Measurements from ENCODE around the gene SEC14L1. TPM values are rescaled to one million over a fixed set of nuclear protein-coding genes. Genes with fewer than 3 reads are reported as not detected.
A peak's percentile ranks its signal among the peaks of the same experiment; 100 is the strongest.

SEC14L1 gene
- total RNA-seq, 2 experiments from 2014 or later = 44.2 to 67.0 TPM

GRCh38 chr17:77211681-77212080 is 70.9 kb downstream of the SEC14L1 start:
- ChIA-PET CTCF (interaction anchor here (0.7 kb wide), 2 partner anchors 29 to 40 kb away, joined by 3 read pairs; no protein-coding TSS in a partner anchor), POLR2A (no interaction called here)
- H3K4me3 Mint-ChIP-seq = no peak overlapping the region
- no peaks in the 10 kb centered on the region for H3K9me3 Mint-ChIP-seq (ENCODE audit: low read depth)
- H3K36me3 Mint-ChIP-seq (ENCODE audit: low read depth) = peaks cover 36% of the 10 kb centered on the region
- intact Hi-C loops (cut with DNase I, micrococcal nuclease) = no loop called here
- DNase-seq = no peak
- no peak for ATAC-seq
- H3K27ac Mint-ChIP-seq = no peak overlapping the region
- H3K4me1 Mint-ChIP-seq = no peaks in the 10 kb centered on the region
- H3K27me3 Mint-ChIP-seq = no peaks in the 10 kb centered on the region

GRCh38 chr17:77212081-77212832 is 71.5 kb downstream of the SEC14L1 start:
- H3K27me3 Mint-ChIP-seq = no peaks in the 10 kb centered on the region
- H3K9me3 Mint-ChIP-seq (ENCODE audit: low read depth) = no peaks in the 10 kb centered on the region
- DNase-seq (no peak), ATAC-seq (no peak)
- ChIA-PET CTCF (interaction anchor here (0.7 kb wide), 1 partner anchor 41 kb away, joined by 3 read pairs; no protein-coding TSS in a partner anchor), POLR2A (no interaction called here)
- intact Hi-C loops (cut with DNase I, micrococcal nuclease) = no loop called here
- no peaks in the 10 kb centered on the region for H3K4me1 Mint-ChIP-seq
- H3K4me3 Mint-ChIP-seq = no peak overlapping the region
- H3K36me3 Mint-ChIP-seq (ENCODE audit: low read depth) = peaks cover 34% of the 10 kb centered on the region
- H3K27ac Mint-ChIP-seq = no peak overlapping the region

GRCh38 chr17:77212833-77213777 is 72.3 kb downstream of the SEC14L1 start:
- ChIA-PET POLR2A (no interaction called here), CTCF (no interaction called here)
- no peaks in the 10 kb centered on the region for H3K4me1 Mint-ChIP-seq
- intact Hi-C loops (cut with DNase I, micrococcal nuclease) = no loop called here
- H3K27ac Mint-ChIP-seq = no peak overlapping the region
- H3K27me3 Mint-ChIP-seq = no peaks in the 10 kb centered on the region
- DNase-seq = no peak
- H3K4me3 Mint-ChIP-seq = no peak overlapping the region
- peaks cover 34% of the 10 kb centered on the region for H3K36me3 Mint-ChIP-seq (ENCODE audit: low read depth)
- ATAC-seq = no peak
- H3K9me3 Mint-ChIP-seq (ENCODE audit: low read depth) = no peaks in the 10 kb centered on the region

DNA sequence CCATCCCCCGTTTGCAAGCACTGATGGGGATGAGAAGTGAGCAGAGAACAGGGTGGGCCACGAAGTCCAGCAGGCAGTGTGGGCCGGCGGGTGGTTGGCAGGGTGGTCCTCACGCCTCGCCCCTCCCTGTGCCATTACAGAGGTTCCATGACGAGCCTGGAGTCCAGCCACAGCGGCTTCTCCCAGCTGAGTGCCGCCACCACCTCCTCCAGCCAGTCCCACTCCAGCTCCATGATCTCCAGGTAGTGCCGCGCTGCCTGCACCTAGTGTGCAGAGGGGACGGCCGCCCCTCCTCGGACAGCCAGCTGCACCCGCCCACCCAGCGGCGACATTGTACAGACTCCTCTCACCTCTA is 73.0 kb downstream of the SEC14L1 start:
- Mint-ChIP-seq H3K4me3 (no peak overlapping the region), H3K36me3 (ENCODE audit: low read depth) (peaks cover 30% of the 10 kb centered on the region), H3K27ac (no peak overlapping the region), H3K4me1 (no peaks in the 10 kb centered on the region), H3K9me3 (ENCODE audit: low read depth) (no peaks in the 10 kb centered on the region), H3K27me3 (no peaks in the 10 kb centered on the region)
- ATAC-seq (no peak), DNase-seq (no peak)
- CTCF ChIA-PET = interaction anchor here (1.0 to 1.1 kb wide), 2 partner anchors 34 to 805 kb away, joined by 3 read pairs; no protein-coding TSS in a partner anchor
- POLR2A ChIA-PET = no interaction called here
- intact Hi-C loops (cut with DNase I, micrococcal nuclease) = no loop called here

GRCh38 chr17:77214328-77214727 is 73.6 kb downstream of the SEC14L1 start:
- ChIA-PET CTCF (interaction anchor here (1.0 to 1.1 kb wide), 2 partner anchors 35 to 806 kb away, joined by 3 read pairs; no protein-coding TSS in a partner anchor), POLR2A (no interaction called here)
- no peak overlapping the region for H3K27ac Mint-ChIP-seq
- no peak overlapping the region for H3K4me3 Mint-ChIP-seq
- H3K27me3 Mint-ChIP-seq = no peaks in the 10 kb centered on the region
- H3K36me3 Mint-ChIP-seq (ENCODE audit: low read depth) = peaks cover 28% of the 10 kb centered on the region
- DNase-seq (no peak), ATAC-seq (no peak)
- H3K9me3 Mint-ChIP-seq (ENCODE audit: low read depth) = no peaks in the 10 kb centered on the region
- intact Hi-C loops (cut with DNase I, micrococcal nuclease) = no loop called here
- H3K4me1 Mint-ChIP-seq = no peaks in the 10 kb centered on the region

- H3K4me3 Mint-ChIP-seq = no peak overlapping the region
- ATAC-seq (no peak), DNase-seq (peak; percentile 39)
- POLR2A ChIA-PET = no interaction called here
- no peaks in the 10 kb centered on the region for H3K9me3 Mint-ChIP-seq (ENCODE audit: low read depth)
- peaks cover 25% of the 10 kb centered on the region for H3K36me3 Mint-ChIP-seq (ENCODE audit: low read depth)
- intact Hi-C loops (cut with DNase I, micrococcal nuclease) = no loop called here
- CTCF ChIA-PET = interaction anchor here (0.8 to 1.1 kb wide), 3 partner anchors 35 to 806 kb away, joined by 3 read pairs; no protein-coding TSS in a partner anchor
- no peaks in the 10 kb centered on the region for H3K27me3 Mint-ChIP-seq
- H3K27ac Mint-ChIP-seq = no peak overlapping the region
- no peaks in the 10 kb centered on the region for H3K4me1 Mint-ChIP-seq
These were observed 74.0 kb downstream of the SEC14L1 start for GRCh38 chr17:77214743-77215142.

DNA sequence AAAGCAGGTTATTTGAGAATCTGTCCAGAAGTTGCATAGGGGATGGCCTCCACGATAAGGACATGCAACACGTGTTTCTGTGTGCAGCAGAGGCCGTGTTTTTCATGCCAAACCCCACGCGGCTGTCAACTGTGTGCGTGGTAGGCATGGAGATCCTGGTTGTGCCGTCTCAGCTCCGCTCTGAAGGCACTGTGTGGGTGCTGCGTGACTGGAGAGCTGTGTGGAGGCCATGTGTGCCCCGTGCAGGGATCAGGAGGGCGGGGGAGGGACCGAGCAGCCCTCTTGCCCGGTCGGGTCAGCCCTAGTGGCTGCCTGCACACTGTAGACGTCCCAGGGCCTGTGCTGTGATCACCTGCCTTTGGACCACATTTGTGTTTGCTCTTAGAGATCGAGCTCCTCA is 74.5 kb downstream of the SEC14L1 start:
- no peak for DNase-seq
- H3K27me3 Mint-ChIP-seq = no peaks in the 10 kb centered on the region
- ChIA-PET CTCF (interaction anchor here (0.8 kb wide), 1 partner anchor 130 kb away, joined by 3 read pairs; no protein-coding TSS in a partner anchor), POLR2A (no interaction called here)
- ATAC-seq = no peak
- H3K4me3 Mint-ChIP-seq = no peak overlapping the region
- H3K27ac Mint-ChIP-seq = no peak overlapping the region
- no peaks in the 10 kb centered on the region for H3K9me3 Mint-ChIP-seq (ENCODE audit: low read depth)
- no peaks in the 10 kb centered on the region for H3K4me1 Mint-ChIP-seq
- peaks cover 22% of the 10 kb centered on the region for H3K36me3 Mint-ChIP-seq (ENCODE audit: low read depth)
- intact Hi-C loops (cut with DNase I, micrococcal nuclease) = no loop called here

DNA sequence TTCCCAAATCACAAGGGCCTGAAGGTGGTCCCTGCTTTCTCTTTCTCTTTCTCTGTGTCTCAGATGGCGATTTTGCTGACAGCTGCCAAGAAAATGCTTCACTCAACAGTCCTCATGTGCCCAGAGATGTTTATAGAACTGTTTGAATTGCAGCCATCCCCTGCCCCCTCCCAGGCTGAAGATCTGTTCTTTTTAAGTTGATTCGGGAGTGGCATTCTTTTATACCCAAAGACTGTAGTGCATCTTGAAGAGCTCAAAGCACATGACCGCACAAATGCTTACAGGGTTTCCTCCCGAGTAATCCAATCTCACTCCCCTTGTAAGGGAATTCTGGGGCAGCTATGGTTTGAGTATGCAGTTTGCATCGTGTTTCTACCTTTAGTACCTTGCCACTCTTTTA is 75.7 kb downstream of the SEC14L1 start:
- Mint-ChIP-seq H3K27ac (no peak overlapping the region), H3K4me1 (no peaks in the 10 kb centered on the region), H3K4me3 (no peak overlapping the region), H3K9me3 (ENCODE audit: low read depth) (no peaks in the 10 kb centered on the region), H3K36me3 (ENCODE audit: low read depth) (peaks cover 13% of the 10 kb centered on the region), H3K27me3 (no peaks in the 10 kb centered on the region)
- intact Hi-C loops (cut with DNase I, micrococcal nuclease) = no loop called here
- POLR2A ChIA-PET = no interaction called here
- CTCF ChIA-PET = interaction anchor here (0.9 kb wide), 1 partner anchor 19 kb away, joined by 3 read pairs; no protein-coding TSS in a partner anchor
- DNase-seq (no peak), ATAC-seq (no peak)

- ATAC-seq (no peak), DNase-seq (no peak)
- Mint-ChIP-seq H3K4me3 (no peak overlapping the region), H3K36me3 (ENCODE audit: low read depth) (peaks cover 12% of the 10 kb centered on the region), H3K27ac (no peak overlapping the region), H3K9me3 (ENCODE audit: low read depth) (no peaks in the 10 kb centered on the region), H3K4me1 (no peaks in the 10 kb centered on the region), H3K27me3 (no peaks in the 10 kb centered on the region)
- CTCF ChIA-PET = interaction anchor here (0.9 to 1.0 kb wide), 2 partner anchors 18 to 65 kb away, joined by 3 read pairs; no protein-coding TSS in a partner anchor
- POLR2A ChIA-PET = no interaction called here
- intact Hi-C loops (cut with DNase I, micrococcal nuclease) = no loop called here
These were observed 76.4 kb downstream of the SEC14L1 start for GRCh38 chr17:77217123-77217522.

- intact Hi-C loops (cut with DNase I, micrococcal nuclease) = no loop called here
- Mint-ChIP-seq H3K27me3 (no peaks in the 10 kb centered on the region), H3K4me1 (no peaks in the 10 kb centered on the region), H3K4me3 (no peak overlapping the region), H3K27ac (no peak overlapping the region), H3K9me3 (ENCODE audit: low read depth) (no peaks in the 10 kb centered on the region), H3K36me3 (ENCODE audit: low read depth) (peaks cover 8% of the 10 kb centered on the region)
- ATAC-seq (no peak), DNase-seq (no peak)
- ChIA-PET POLR2A (no interaction called here), CTCF (interaction anchor here (1.0 kb wide), 1 partner anchor 66 kb away, joined by 3 read pairs; no protein-coding TSS in a partner anchor)
These were observed 76.8 kb downstream of the SEC14L1 start for GRCh38 chr17:77217566-77217965.

- Mint-ChIP-seq H3K4me1 (no peaks in the 10 kb centered on the region), H3K27ac (no peak overlapping the region), H3K9me3 (ENCODE audit: low read depth) (no peaks in the 10 kb centered on the region), H3K36me3 (ENCODE audit: low read depth) (peaks cover 5% of the 10 kb centered on the region), H3K4me3 (no peak overlapping the region), H3K27me3 (no peaks in the 10 kb centered on the region)
- ChIA-PET CTCF (no interaction called here), POLR2A (no interaction called here)
- ATAC-seq (no peak), DNase-seq (no peak)
- intact Hi-C loops (cut with DNase I, micrococcal nuclease) = no loop called here
These were observed 78.1 kb downstream of the SEC14L1 start for GRCh38 chr17:77218902-77219301.
